OCI-LY3 (cell line): ENCODE data around the gene UBA5.

Experiments
- EZH2phosphoT487 ChIP-seq: fragments of 200-600 bp; shearing (Covaris generic); IDR thresholded peaks from 2 replicates; pipeline ENCODE4 v1.6.1; 2018; ENCODE audit warnings: antibody characterized with exemption, mixed run types, low read depth
- TF ChIP-seq, protein P1 (sequence below): fragments of 200-600, 300-600 bp; sonication (generic); IDR thresholded peaks from 2 replicates; pipeline ENCODE4 v1.5.1; 2014; ENCODE audit warnings: antibody characterized with exemption, low read length, low read depth

DNA sequence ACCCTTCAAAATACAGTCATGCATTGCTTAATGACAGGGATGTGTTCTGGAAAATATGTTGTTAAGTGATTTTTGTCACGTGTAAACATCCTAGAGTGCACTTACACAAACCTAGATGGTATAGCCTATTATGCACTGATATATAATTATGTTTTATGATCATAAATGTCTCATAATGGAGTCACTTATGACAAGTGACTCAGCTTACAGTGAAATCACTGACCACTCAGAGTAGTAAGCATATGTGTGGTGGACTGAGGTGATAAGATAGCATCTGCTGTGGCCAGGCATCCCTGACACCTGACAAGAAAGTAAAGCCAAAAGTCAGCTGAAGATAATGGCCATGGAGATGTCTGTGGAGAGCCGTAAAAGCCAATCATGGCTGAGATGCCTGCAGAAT, 5.9 kb upstream of the UBA5 start:
- TF ChIP-seq, protein P1, sequence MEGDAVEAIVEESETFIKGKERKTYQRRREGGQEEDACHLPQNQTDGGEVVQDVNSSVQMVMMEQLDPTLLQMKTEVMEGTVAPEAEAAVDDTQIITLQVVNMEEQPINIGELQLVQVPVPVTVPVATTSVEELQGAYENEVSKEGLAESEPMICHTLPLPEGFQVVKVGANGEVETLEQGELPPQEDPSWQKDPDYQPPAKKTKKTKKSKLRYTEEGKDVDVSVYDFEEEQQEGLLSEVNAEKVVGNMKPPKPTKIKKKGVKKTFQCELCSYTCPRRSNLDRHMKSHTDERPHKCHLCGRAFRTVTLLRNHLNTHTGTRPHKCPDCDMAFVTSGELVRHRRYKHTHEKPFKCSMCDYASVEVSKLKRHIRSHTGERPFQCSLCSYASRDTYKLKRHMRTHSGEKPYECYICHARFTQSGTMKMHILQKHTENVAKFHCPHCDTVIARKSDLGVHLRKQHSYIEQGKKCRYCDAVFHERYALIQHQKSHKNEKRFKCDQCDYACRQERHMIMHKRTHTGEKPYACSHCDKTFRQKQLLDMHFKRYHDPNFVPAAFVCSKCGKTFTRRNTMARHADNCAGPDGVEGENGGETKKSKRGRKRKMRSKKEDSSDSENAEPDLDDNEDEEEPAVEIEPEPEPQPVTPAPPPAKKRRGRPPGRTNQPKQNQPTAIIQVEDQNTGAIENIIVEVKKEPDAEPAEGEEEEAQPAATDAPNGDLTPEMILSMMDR = no peak
- TF ChIP-seq EZH2phosphoT487 = no peak
